DND-41 (cell line): Measurements from ENCODE around the gene C1orf35.

Experiments
- EZH2 ChIP-seq: IDR thresholded peaks from 3 replicates; pipeline ENCODE4 v1.6.1; 2012; ENCODE audit warnings: borderline replicate concordance, low read depth, mild to moderate bottlenecking, moderate library complexity, low read length, inconsistent platforms; ENCODE audit not compliant: severe bottlenecking
- TF ChIP-seq, protein P1 (sequence below): IDR thresholded peaks from 2 replicates; pipeline ENCODE4 v1.5.1; 2012; ENCODE audit warnings: borderline replicate concordance, low read length, moderate library complexity, mild to moderate bottlenecking; ENCODE audit not compliant: poor library complexity, severe bottlenecking; ENCODE audit errors: extremely low read depth

DNA sequence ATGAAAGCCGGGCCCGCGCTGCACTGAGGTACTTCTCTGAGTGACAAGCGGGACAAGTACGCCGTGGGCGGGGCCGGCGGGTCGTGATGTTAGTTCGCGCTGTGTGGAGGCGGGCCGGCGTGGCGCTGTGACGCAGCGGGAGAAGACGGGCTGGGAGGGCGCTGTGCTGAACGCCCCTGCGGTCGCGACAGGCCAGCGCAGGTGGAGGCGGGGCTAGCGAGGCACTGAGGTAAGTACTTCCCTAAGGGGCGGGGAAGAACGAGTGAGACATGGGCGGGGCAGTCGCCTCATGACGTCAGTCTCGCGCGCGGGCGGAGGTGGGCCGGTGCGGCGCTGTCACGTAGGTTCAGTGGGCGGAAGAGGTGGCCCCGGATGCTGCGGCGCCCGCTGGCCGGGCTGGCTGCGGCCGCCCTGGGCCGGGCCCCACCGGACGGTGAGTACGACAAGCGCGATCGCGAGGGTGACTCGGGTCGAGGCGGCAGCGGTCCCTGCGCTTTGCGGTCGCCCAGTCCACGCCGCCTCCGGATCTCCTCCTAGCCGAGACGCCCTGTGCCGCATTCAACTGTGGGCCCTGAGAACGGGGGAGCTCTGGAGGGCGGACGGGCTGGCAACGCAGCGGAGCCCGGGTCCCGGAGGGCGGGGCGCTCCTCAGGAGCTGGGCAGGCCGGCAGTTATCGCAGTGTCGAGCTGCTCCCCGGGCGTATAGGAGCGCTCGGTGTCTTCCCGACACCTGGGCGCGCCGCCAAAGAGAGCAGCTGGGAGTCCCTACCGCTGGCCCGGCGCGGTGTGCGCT, 37.0 kb upstream of the C1orf35 start, which contains the start of gene GUK1:
- TF ChIP-seq, protein P1, sequence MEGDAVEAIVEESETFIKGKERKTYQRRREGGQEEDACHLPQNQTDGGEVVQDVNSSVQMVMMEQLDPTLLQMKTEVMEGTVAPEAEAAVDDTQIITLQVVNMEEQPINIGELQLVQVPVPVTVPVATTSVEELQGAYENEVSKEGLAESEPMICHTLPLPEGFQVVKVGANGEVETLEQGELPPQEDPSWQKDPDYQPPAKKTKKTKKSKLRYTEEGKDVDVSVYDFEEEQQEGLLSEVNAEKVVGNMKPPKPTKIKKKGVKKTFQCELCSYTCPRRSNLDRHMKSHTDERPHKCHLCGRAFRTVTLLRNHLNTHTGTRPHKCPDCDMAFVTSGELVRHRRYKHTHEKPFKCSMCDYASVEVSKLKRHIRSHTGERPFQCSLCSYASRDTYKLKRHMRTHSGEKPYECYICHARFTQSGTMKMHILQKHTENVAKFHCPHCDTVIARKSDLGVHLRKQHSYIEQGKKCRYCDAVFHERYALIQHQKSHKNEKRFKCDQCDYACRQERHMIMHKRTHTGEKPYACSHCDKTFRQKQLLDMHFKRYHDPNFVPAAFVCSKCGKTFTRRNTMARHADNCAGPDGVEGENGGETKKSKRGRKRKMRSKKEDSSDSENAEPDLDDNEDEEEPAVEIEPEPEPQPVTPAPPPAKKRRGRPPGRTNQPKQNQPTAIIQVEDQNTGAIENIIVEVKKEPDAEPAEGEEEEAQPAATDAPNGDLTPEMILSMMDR: no peak
- TF ChIP-seq EZH2: no peak
